ENCODE measurements around the gene LRRC42.

GRCh38 chr1:53987880-53988279 lies 41.7 kb downstream of the LRRC42 start:
- no peak for TF ChIP-seq FOXM1 (IDR thresholded peaks at IDR 0.05; ENCODE audit: borderline replicate concordance)
- no peak for TF ChIP-seq ELF4 (IDR thresholded peaks at IDR 0.05)
- no peak for TF ChIP-seq NFRKB (IDR thresholded peaks at IDR 0.05)
- no peak for TF ChIP-seq HDGF (IDR thresholded peaks at IDR 0.05; ENCODE audit: borderline replicate concordance)
- TF ChIP-seq SUZ12 (IDR thresholded peaks at IDR 0.05): no peak
- no peak for TF ChIP-seq PKNOX1 (IDR thresholded peaks at IDR 0.05)
- TF ChIP-seq SP1 (IDR thresholded peaks at IDR 0.05): no peak
- no peak for TF ChIP-seq BHLHE40 (IDR thresholded peaks at IDR 0.05; ENCODE audit: borderline replicate concordance)
